Measurements from ENCODE around the gene LRRC8D. TPM values are rescaled to one million over a fixed set of nuclear protein-coding genes. Genes with fewer than 3 reads are reported as not detected.

The LRRC8D gene
- total and polyA plus RNA-seq, 4 donors = 7.1 to 17.4 (median 14.4) TPM

GRCh38 chr1:89946532-89946931 is 125.7 kb downstream of the LRRC8D start:
- Histone ChIP-seq H3K27ac (ENCODE audit: low read depth in 1 of 2, low read length in 2 of 2) (no peak overlapping the region), H3K36me3 (ENCODE audit: control insufficient read depth in 4 of 4, insufficient read depth in 3 of 4, low read depth in 1 of 4, low read length in 3 of 4) (no peaks in the 10 kb centered on the region), H3K9ac (ENCODE audit: low read depth in 1 of 2, low read length in 2 of 2) (no peak overlapping the region), H3K9me3 (ENCODE audit: control insufficient read depth in 4 of 4, low read length in 3 of 4) (no peaks in the 10 kb centered on the region), H3K27me3 (ENCODE audit: control insufficient read depth in 4 of 4, insufficient read depth in 4 of 4, low read length in 3 of 4) (no peaks in the 10 kb centered on the region), H3K4me3 (ENCODE audit: low read depth in 1 of 3, low read length in 3 of 3) (no peak overlapping the region), H3K4me1 (ENCODE audit: control insufficient read depth in 4 of 4, insufficient read depth in 4 of 4, low read length in 3 of 4) (peaks cover 10 to 21% (median 19%) of the 10 kb centered on the region in 4 donors)
- TF ChIP-seq HNF4A (conservative IDR thresholded peaks at IDR 0.05) (no peak), YY1 (IDR thresholded peaks at IDR 0.05) (no peak), NR2F2 (IDR thresholded peaks at IDR 0.05) (no peak), TAF1 (conservative IDR thresholded peaks at IDR 0.05) (no peak)
- no peak for DNase-seq (ENCODE audit: low spot score)
- 52% methylated on average over 1 of the region's 1 CpG for WGBS

- Histone ChIP-seq H3K27ac (ENCODE audit: low read depth in 1 of 2, low read length in 2 of 2) (no peak overlapping the region), H3K36me3 (ENCODE audit: control insufficient read depth in 4 of 4, insufficient read depth in 3 of 4, low read depth in 1 of 4, low read length in 3 of 4) (no peaks in the 10 kb centered on the region), H3K9ac (ENCODE audit: low read depth in 1 of 2, low read length in 2 of 2) (no peak overlapping the region), H3K4me1 (ENCODE audit: control insufficient read depth in 4 of 4, insufficient read depth in 4 of 4, low read length in 3 of 4) (peaks cover 5 to 16% (median 11%) of the 10 kb centered on the region in 4 donors), H3K4me3 (ENCODE audit: low read depth in 1 of 3, low read length in 3 of 3) (no peak overlapping the region), H3K27me3 (ENCODE audit: control insufficient read depth in 4 of 4, insufficient read depth in 4 of 4, low read length in 3 of 4) (no peaks in the 10 kb centered on the region), H3K9me3 (ENCODE audit: control insufficient read depth in 4 of 4, low read length in 3 of 4) (no peaks in the 10 kb centered on the region)
- TF ChIP-seq REST (IDR thresholded peaks at IDR 0.05) (no peak), JUND (IDR thresholded peaks at IDR 0.05) (no peak), FOXA1 (IDR thresholded peaks at IDR 0.05) (no peak), RXRA (IDR thresholded peaks at IDR 0.05) (no peak), EGR1 (IDR thresholded peaks at IDR 0.05; ENCODE audit: low read depth in 2 of 2) (no peak)
- no peak for DNase-seq (ENCODE audit: low spot score)
- WGBS = 95% methylated on average over 6 of the region's 6 CpGs
Measured at GRCh38 chr1:89948722-89949345, 128.0 kb downstream of the LRRC8D start.

DNA sequence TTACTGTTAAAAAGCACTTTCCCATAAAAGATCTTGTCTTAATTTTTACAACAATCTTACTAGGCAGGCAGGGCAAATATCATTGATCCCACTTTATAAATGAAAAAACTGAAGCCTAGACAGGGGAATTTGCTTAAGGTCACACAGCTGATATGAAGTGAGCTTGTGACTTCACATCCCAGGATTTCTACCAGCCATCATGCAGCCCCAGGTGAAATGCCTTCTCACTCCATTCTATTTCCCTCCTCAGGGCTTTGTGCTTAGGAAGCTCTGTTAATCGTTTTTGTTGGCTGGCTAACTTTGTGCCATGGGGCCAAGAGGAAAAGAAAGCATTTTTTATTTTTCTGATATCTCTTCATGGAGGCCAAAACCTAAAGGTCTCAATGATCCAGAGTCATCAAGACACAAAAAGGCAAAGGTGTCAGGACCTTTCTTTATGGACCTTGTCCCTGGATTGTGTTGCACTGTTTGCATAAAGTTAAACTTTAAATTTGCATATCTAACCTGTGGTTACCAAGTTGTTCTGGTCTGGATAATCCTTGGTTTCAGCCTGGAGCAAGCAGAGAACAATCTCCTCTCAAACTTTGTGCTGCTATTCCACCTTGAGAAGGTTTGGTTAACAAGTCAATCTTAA is 129.3 kb downstream of the LRRC8D start:
- no peak for DNase-seq (ENCODE audit: low spot score)
- Histone ChIP-seq H3K36me3 (ENCODE audit: control insufficient read depth in 4 of 4, insufficient read depth in 3 of 4, low read depth in 1 of 4, low read length in 3 of 4) (no peaks in the 10 kb centered on the region), H3K4me1 (ENCODE audit: control insufficient read depth in 4 of 4, insufficient read depth in 4 of 4, low read length in 3 of 4) (peaks cover 5 to 16% (median 11%) of the 10 kb centered on the region in 4 donors), H3K9me3 (ENCODE audit: control insufficient read depth in 4 of 4, low read length in 3 of 4) (no peaks in the 10 kb centered on the region), H3K27me3 (ENCODE audit: control insufficient read depth in 4 of 4, insufficient read depth in 4 of 4, low read length in 3 of 4) (no peaks in the 10 kb centered on the region), H3K27ac (ENCODE audit: low read depth in 1 of 2, low read length in 2 of 2) (no peak overlapping the region), H3K9ac (ENCODE audit: low read depth in 1 of 2, low read length in 2 of 2) (no peak overlapping the region), H3K4me3 (ENCODE audit: low read depth in 1 of 3, low read length in 3 of 3) (no peak overlapping the region)
- WGBS = 9% methylated on average over 1 of the region's 1 CpG
- TF ChIP-seq HNF4G (IDR thresholded peaks at IDR 0.05) (peak; percentile 78), EGR1 (IDR thresholded peaks at IDR 0.05; ENCODE audit: low read depth in 2 of 2) (no peak), SP1 (IDR thresholded peaks at IDR 0.05) (peak; percentile 86), MAX (IDR thresholded peaks at IDR 0.05) (no peak), FOXA1 (IDR thresholded peaks at IDR 0.05) (no peak), TAF1 (conservative IDR thresholded peaks at IDR 0.05) (no peak), REST (IDR thresholded peaks at IDR 0.05) (peak; percentile 61), YY1 (IDR thresholded peaks at IDR 0.05) (peak; percentile 65), RXRA (IDR thresholded peaks at IDR 0.05) (peak; percentile 38 to 64), HNF4A (conservative IDR thresholded peaks at IDR 0.05) (peak; percentile 88 to 91), NR2F2 (IDR thresholded peaks at IDR 0.05) (peak; percentile 55), GABPA (IDR thresholded peaks at IDR 0.05 in 1 of 2, conservative IDR thresholded peaks at IDR 0.05 in 1 of 2) (no peak), RAD21 (IDR thresholded peaks at IDR 0.05) (peak; percentile 29 to 30)
- TF ChIP-seq, protein P1, sequence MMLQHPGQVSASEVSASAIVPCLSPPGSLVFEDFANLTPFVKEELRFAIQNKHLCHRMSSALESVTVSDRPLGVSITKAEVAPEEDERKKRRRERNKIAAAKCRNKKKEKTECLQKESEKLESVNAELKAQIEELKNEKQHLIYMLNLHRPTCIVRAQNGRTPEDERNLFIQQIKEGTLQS (IDR thresholded peaks at IDR 0.05) = no peak
- TF ChIP-seq, protein P2, sequence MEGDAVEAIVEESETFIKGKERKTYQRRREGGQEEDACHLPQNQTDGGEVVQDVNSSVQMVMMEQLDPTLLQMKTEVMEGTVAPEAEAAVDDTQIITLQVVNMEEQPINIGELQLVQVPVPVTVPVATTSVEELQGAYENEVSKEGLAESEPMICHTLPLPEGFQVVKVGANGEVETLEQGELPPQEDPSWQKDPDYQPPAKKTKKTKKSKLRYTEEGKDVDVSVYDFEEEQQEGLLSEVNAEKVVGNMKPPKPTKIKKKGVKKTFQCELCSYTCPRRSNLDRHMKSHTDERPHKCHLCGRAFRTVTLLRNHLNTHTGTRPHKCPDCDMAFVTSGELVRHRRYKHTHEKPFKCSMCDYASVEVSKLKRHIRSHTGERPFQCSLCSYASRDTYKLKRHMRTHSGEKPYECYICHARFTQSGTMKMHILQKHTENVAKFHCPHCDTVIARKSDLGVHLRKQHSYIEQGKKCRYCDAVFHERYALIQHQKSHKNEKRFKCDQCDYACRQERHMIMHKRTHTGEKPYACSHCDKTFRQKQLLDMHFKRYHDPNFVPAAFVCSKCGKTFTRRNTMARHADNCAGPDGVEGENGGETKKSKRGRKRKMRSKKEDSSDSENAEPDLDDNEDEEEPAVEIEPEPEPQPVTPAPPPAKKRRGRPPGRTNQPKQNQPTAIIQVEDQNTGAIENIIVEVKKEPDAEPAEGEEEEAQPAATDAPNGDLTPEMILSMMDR (IDR thresholded peaks at IDR 0.05; ENCODE audit: low read depth, low read length, missing input control) = no peak

Data from liver (tissue), 9 donors.